HG02970 (cell line): ENCODE results near the gene MPHOSPH8.
"Not testable (repeated sequence)": the region's sequence is repeated elsewhere in the genome, so short reads cannot be mapped to it uniquely, and the experiment has no call there.

Experiments used
- ATAC-seq: cut with Tn5 transposase; IDR thresholded peaks from one replicate; pipeline ENCODE4 v1.9.1; 2021; ENCODE audit warnings: mild to moderate bottlenecking, moderate library complexity, moderate number of reproducible peaks; ENCODE audit not compliant: unreplicated experiment, low FRiP score

The MPHOSPH8 gene

GRCh38 chr13:19674898-19675297 lies 41.4 kb downstream of the MPHOSPH8 start:
- no peak for ATAC-seq

DNA sequence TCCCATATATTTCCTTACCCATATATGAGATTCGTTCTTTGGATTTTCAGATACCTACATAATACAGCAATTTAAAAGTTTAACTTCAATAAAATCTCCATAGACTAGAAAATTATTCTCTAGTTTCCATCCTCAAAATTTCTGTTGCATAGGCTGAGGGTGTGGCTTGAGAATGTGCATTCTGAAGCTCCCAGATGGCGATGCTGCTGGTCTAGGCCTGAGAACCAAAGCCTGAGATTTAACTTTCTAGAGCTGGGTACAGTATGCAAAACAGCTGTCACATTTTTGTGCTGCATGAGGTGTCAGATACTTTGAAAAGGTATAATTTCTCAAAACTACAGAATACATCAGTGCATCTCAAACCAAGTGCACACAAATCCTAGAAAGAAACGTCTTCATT lies 42.7 kb downstream of the MPHOSPH8 start:
- no peak for ATAC-seq

DNA sequence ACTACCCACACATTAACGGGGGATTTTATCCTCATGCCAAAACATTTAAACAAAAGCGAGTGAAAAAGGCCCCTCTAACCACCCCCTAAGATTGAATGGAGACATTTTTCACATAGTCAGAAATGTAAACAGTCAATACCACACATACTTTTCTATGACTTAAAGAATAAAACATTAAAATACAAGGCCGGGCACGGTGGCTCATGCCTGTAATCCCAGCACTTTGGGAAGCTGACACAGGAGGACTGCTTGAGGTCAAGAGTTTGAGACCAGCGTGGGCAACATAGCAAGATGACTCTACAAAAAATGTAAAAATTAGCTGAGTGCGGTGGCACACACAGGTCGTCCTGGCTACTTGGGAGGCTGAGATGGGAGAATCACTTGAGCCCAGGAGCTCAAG lies 47.3 kb downstream of the MPHOSPH8 start:
- no peak for ATAC-seq

DNA sequence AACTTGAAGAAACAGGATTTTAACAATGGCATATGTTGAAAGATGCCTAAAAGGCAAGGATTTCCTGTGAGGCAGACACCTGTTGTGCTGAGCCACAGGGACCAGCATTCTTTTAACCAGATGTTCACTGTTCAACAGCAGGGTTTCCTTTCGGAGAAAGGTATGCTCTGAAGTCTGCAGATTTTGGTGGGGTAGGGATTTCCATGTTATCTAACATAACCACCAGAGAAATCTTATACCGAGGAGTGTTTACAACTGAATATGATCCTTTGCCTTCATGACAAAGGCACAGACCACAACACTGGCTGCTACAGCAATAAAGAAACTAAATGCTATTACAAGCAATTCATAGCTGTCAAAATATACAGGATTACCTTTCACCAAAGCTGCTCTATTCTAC lies 48.1 kb downstream of the MPHOSPH8 start:
- no peak for ATAC-seq

DNA sequence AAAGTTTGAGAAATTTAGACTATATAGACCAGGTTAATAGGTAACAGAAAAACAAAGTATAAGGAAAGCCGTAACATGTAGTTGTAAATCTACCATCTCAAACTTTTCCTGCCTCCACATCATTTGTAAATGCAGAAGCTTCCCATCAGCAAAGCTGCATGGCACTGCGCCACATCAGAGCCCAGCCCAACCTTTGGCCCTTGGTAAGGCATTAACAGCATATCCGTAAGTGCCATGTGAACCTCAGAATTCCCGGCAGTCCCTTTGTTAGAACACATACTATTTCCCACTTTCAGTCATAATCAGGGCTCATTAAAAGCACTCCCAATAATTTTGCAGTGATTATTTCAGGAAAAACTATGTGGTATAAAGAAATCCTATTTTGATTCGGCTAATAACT lies 51.6 kb downstream of the MPHOSPH8 start:
- ATAC-seq, result no peak

DNA sequence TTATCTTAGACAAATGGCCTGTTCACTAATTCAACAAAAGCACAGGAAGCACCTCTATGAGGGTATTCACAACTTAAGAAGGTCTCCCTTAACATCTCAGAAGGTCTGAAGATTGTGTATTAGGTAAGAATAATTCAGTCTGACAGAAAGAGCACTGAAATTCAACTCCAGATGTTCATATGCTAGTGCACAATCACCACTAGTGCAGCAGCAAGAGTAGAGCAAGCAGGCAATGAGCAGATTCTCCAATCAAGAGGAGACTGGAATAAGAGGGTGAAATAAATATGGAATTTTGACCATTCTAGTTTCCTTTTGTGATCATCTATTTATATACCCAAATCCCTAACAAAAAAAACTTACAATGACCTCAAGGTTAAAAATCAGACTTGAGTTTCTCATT lies 52.0 kb downstream of the MPHOSPH8 start:
- no peak for ATAC-seq

GRCh38 chr13:19691447-19691846 lies 58.0 kb downstream of the MPHOSPH8 start:
- ATAC-seq, result not testable (repeated sequence)

DNA sequence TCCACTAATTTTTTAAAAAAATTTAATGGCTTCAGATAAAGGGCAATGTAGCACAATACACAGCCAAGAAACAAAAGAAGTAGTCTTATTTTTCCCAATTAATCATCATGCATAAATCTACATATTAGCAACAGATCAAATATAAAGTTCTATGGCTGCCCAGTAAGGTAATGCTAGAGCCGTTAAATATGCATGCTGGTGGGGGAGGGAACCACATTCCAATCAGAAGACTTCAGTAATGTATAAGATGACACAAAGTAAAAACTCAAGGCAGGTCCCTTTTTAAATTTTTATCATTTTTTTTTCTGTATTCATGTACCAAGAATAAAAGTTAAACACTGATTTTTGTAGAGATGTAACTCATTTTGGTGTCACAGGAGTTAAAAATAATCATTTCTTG lies 62.0 kb downstream of the MPHOSPH8 start:
- ATAC-seq, result no peak

DNA sequence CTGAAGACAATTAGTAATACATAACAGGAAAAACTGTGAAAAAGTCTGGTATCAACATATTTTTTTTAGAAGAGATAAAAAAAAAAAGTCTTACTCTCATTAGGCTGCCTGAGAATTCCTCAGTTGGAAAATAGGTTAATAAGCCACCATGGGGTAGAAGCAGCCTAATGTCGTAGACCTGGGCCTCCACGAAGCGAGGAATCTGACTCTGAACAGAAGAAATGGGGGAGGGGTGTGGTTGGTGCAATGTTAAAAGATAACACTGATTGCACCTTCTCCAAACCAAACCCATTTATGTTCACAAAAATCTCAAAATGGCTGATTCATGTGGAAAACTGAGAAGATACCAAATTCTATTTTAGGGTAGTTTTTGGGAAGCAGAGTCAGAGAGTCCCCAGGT lies 62.4 kb downstream of the MPHOSPH8 start:
- ATAC-seq, result no peak

- ATAC-seq, result not testable (repeated sequence)
These were observed 67.5 kb downstream of the MPHOSPH8 start for GRCh38 chr13:19700963-19701362.

- ATAC-seq, result not testable (repeated sequence)
These were observed 68.2 kb downstream of the MPHOSPH8 start for GRCh38 chr13:19701619-19702018.

- ATAC-seq, result not testable (repeated sequence)
These were observed 70.8 kb downstream of the MPHOSPH8 start for GRCh38 chr13:19704256-19704655.

GRCh38 chr13:19709039-19709438 lies 75.6 kb downstream of the MPHOSPH8 start:
- ATAC-seq, result not testable (repeated sequence)

DNA sequence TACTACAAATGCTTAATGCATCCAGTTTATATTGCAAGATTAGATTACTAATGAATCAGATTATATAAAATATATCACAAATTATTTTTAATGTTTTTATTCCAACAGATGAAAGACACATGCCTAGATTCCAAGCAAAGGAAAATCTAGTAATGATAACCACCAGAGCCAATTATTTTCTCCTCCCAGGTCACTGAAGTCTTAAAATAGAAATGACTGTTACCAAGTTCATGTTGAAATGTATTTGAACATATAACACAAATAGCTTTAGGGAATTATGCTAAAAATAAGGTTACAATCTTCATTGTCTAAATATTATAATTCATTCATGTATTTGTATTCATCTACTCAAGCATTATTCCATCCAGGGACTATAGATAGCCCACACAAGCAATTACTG lies 76.3 kb downstream of the MPHOSPH8 start:
- not testable (repeated sequence) for ATAC-seq

- no peak for ATAC-seq
These were observed 79.9 kb downstream of the MPHOSPH8 start for GRCh38 chr13:19713186-19713965.

GRCh38 chr13:19720039-19720438 lies 86.6 kb downstream of the MPHOSPH8 start:
- no peak for ATAC-seq
